GM06990 (cell line): Measurements from ENCODE around the gene GRAMD2B.

ENCODE experiments used
- DNase-seq: peaks from one replicate; pipeline ENCODE4 v3.0.0-alpha.2; 2011; ENCODE audit not compliant: insufficient read length; ENCODE audit errors: extremely low read depth
- H3K27me3 ChIP-seq: replicated peaks from 2 replicates; pipeline ENCODE4 v1.6.0; 2011; ENCODE audit warnings: low read length; ENCODE audit not compliant: control insufficient read depth, insufficient read depth
- H3K36me3 ChIP-seq: 2 replicates; pipeline ENCODE4 v1.5.1; 2011; ENCODE audit warnings: low read length; ENCODE audit not compliant: control insufficient read depth, insufficient read depth
- H3K4me3 ChIP-seq: replicated peaks from 2 replicates; pipeline ENCODE4 v1.5.1; 2011; ENCODE audit warnings: low read depth, mild to moderate bottlenecking, control low read depth, low read length
- CTCF ChIP-seq: IDR thresholded peaks from 2 replicates; pipeline ENCODE4 v1.5.1; 2011; ENCODE audit warnings: low read length, control low read depth, mild to moderate bottlenecking, inconsistent platforms; ENCODE audit not compliant: insufficient read depth, poor library complexity, severe bottlenecking

GRAMD2B gene

GRCh38 chr5:126472538-126472889 is 49.3 kb downstream of the GRAMD2B start:
- H3K36me3 ChIP-seq, result peaks cover 3% of the 10 kb centered on the region
- H3K4me3 ChIP-seq, result no peak overlapping the region
- DNase-seq, result no peak
- no peaks in the 10 kb centered on the region for H3K27me3 ChIP-seq
- no peak for TF ChIP-seq CTCF

DNA sequence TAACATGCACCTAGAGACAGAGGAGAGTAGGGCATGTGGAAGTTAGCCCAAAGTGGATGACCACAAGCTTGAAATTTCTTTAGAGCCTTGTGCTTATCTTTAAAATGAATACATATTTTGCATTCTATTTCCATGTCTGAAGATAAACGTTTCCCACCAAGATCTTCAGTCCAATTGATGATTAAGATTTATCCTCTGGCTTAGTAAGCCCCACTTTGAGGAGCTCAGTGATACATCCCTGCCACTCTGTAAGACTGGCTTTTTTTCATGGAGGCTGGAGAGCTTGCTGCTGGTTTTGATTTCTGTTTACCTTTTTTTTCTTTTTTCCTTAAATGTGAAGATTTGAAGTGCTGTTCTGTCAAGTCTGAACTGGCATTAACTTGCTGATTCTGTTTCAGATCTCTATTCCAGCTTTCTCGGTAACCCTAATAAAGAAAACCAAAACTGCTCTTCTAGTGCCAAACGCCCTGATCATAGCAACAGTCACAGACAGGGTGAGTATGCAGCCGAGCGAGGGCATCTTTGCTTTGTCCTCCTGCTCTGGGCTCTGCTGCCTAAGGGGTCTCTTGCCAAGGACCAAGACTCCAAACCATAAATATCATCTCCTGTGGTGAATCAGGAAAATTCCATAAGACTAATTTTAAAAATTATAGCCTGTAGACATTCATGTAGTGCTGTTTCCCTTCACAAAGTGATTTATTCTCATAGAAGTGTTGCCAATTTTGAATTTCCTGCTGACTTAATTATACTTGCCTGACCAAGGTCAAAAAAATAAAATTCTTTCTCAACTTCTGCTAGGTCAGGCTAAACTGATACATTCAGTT is 54.3 kb downstream of the GRAMD2B start:
- H3K4me3 ChIP-seq, result no peak overlapping the region
- no peak for DNase-seq
- H3K36me3 ChIP-seq, result no peaks in the 10 kb centered on the region; the same call in none of the 2 replicates
- H3K27me3 ChIP-seq, result no peaks in the 10 kb centered on the region
- no peak for TF ChIP-seq CTCF

DNA sequence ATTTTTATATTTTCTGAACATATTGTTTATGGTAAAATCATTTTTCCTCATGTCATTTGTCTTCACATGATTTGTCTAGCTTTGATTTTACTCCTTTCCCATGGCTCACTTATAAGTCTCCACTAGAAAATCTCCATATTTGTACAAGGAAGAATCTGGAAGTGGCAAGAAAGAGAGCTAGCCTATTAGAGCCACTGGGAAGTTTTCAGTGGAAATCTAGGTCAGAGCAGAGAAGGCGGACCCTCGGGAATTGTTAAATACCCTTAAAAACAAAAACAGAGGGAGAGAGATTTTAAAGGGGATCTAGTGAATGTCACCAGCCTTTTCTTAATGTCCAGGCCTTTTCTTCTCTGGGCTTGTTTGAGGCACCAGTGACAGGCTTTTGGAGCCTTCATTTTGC is 56.6 kb downstream of the GRAMD2B start:
- no peak for DNase-seq
- H3K27me3 ChIP-seq, result no peaks in the 10 kb centered on the region
- H3K36me3 ChIP-seq, result peaks cover 2% of the 10 kb centered on the region
- no peak overlapping the region for H3K4me3 ChIP-seq
- TF ChIP-seq CTCF, result no peak

DNA sequence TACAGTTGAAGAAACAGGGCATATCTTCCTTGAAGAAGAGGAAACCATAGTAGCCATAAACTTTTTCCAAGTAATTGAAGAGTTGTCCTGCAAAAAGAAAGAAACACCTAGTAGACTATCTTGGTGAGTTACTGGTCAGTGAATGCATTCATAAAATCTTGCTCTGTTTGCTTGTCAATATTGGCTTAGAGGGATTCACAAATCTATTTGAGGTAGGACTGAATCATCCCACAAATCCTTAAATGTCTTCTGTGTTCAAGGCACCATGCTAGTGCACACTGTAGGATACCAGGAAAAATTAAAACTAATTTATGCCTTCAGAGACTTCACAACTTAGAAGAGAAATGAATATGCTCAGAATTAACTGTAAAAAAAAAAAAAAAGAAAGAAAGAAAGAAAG is 57.6 kb downstream of the GRAMD2B start:
- Histone ChIP-seq H3K27me3 (no peaks in the 10 kb centered on the region), H3K36me3 (peaks cover 2% of the 10 kb centered on the region), H3K4me3 (no peak overlapping the region)
- DNase-seq, result no peak
- TF ChIP-seq CTCF, result no peak

GRCh38 chr5:126481243-126481642 is 58.0 kb downstream of the GRAMD2B start:
- no peak overlapping the region for H3K4me3 ChIP-seq
- peaks cover 2% of the 10 kb centered on the region for H3K36me3 ChIP-seq
- no peaks in the 10 kb centered on the region for H3K27me3 ChIP-seq
- no peak for DNase-seq
- TF ChIP-seq CTCF, result no peak

- TF ChIP-seq CTCF, result no peak
- Histone ChIP-seq H3K4me3 (no peak overlapping the region), H3K27me3 (no peaks in the 10 kb centered on the region), H3K36me3 (peaks cover 2% of the 10 kb centered on the region)
- no peak for DNase-seq
Measured at GRCh38 chr5:126482591-126482990, 59.4 kb downstream of the GRAMD2B start.
